CD4-positive, alpha-beta T cell treated with Interleukin-4 for 1 hour (primary cell): ENCODE results near the gene MCTP1.
A peak's percentile ranks its signal among the peaks of the same experiment; 100 is the strongest.

Experiments used
- DNase-seq, 2 donors: peaks; one replicate each; pipeline ENCODE4 v3.0.0-alpha.2; 2020 to 2022

The MCTP1 gene

GRCh38 chr5:94793816-94794198 lies 491.1 kb downstream of the MCTP1 start:
- DNase-seq: no peak

GRCh38 chr5:94793113-94793815 lies 491.6 kb downstream of the MCTP1 start:
- peak in 1 of 2 donors; percentile 64 for DNase-seq

GRCh38 chr5:94791829-94792228 lies 493.1 kb downstream of the MCTP1 start:
- no peak for DNase-seq

GRCh38 chr5:94788527-94788926 lies 496.4 kb downstream of the MCTP1 start:
- no peak for DNase-seq

GRCh38 chr5:94784536-94785505 lies 500.1 kb downstream of the MCTP1 start:
- DNase-seq: no peak

GRCh38 chr5:94782383-94782782 lies 502.5 kb downstream of the MCTP1 start:
- DNase-seq: no peak

GRCh38 chr5:94779684-94780083 lies 505.2 kb downstream of the MCTP1 start:
- no peak for DNase-seq

GRCh38 chr5:94778732-94779131 lies 506.2 kb downstream of the MCTP1 start:
- DNase-seq: no peak

- DNase-seq: no peak
Measured at GRCh38 chr5:94778299-94778698, 506.6 kb downstream of the MCTP1 start.

- no peak for DNase-seq
Measured at GRCh38 chr5:94777056-94777880, 507.6 kb downstream of the MCTP1 start.

GRCh38 chr5:94776167-94776566 lies 508.7 kb downstream of the MCTP1 start:
- no peak for DNase-seq

- no peak for DNase-seq
Measured at GRCh38 chr5:94775088-94775487, 509.8 kb downstream of the MCTP1 start.

GRCh38 chr5:94771742-94772141 lies 513.2 kb downstream of the MCTP1 start:
- DNase-seq: no peak

GRCh38 chr5:94769996-94770395 lies 514.9 kb downstream of the MCTP1 start:
- DNase-seq: no peak

- DNase-seq: no peak
Measured at GRCh38 chr5:94761786-94762185, 523.1 kb downstream of the MCTP1 start.

- DNase-seq: no peak
Measured at GRCh38 chr5:94761055-94761454, 523.8 kb downstream of the MCTP1 start.

- no peak for DNase-seq
Measured at GRCh38 chr5:94759961-94760360, 524.9 kb downstream of the MCTP1 start.

GRCh38 chr5:94759022-94759421 lies 525.9 kb downstream of the MCTP1 start:
- DNase-seq: no peak

- DNase-seq: no peak
Measured at GRCh38 chr5:94754824-94755223, 530.1 kb downstream of the MCTP1 start.

- DNase-seq: no peak
Measured at GRCh38 chr5:94751460-94751859, 533.4 kb downstream of the MCTP1 start.

GRCh38 chr5:94750681-94751080 lies 534.2 kb downstream of the MCTP1 start:
- no peak for DNase-seq

- no peak for DNase-seq
Measured at GRCh38 chr5:94749042-94749441, 535.9 kb downstream of the MCTP1 start.

GRCh38 chr5:94748212-94748611 lies 536.7 kb downstream of the MCTP1 start:
- no peak for DNase-seq
